ENCODE data around the gene ARL4D.

DNA sequence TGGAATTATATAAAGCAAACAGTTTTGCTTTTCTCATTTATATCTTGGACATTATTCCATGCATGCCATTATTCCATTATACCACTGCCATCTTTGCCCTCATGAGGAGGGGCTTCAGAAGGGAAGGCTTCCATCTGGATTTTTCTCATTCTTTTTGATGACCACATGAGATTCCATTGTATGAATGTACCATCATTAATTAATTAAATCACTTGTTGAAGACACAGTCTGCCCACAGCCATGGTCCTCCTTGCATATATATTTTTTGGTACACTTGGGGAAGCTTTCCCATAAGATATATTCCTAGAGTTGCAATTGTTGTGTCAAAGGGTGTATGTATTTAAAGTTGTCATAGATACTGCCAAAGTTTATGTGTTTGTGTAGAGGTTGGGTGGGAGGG is 7.1 kb downstream of the ARL4D start:
- TF ChIP-seq, protein P1, sequence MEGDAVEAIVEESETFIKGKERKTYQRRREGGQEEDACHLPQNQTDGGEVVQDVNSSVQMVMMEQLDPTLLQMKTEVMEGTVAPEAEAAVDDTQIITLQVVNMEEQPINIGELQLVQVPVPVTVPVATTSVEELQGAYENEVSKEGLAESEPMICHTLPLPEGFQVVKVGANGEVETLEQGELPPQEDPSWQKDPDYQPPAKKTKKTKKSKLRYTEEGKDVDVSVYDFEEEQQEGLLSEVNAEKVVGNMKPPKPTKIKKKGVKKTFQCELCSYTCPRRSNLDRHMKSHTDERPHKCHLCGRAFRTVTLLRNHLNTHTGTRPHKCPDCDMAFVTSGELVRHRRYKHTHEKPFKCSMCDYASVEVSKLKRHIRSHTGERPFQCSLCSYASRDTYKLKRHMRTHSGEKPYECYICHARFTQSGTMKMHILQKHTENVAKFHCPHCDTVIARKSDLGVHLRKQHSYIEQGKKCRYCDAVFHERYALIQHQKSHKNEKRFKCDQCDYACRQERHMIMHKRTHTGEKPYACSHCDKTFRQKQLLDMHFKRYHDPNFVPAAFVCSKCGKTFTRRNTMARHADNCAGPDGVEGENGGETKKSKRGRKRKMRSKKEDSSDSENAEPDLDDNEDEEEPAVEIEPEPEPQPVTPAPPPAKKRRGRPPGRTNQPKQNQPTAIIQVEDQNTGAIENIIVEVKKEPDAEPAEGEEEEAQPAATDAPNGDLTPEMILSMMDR (tag by site-specific recombination; IDR thresholded peaks at IDR 0.05), result no peak
- TF ChIP-seq ZNF274 (IDR thresholded peaks at IDR 0.05; ENCODE audit: low read length), result no peak
- no peak for TF ChIP-seq ZNF274 (tag by site-specific recombination; IDR thresholded peaks at IDR 0.05; ENCODE audit: borderline replicate concordance)
- TF ChIP-seq ZNF138 (tag by site-specific recombination; IDR thresholded peaks at IDR 0.05; ENCODE audit: borderline replicate concordance), result no peak
- TF ChIP-seq KLF1 (tag by site-specific recombination; IDR thresholded peaks at IDR 0.05), result no peak
- no peak for TF ChIP-seq ZNF311 (tag by site-specific recombination; IDR thresholded peaks at IDR 0.05; ENCODE audit: borderline replicate concordance)

Measured in HEK293 (cell line).